Activated CD4-positive, CD25-positive, alpha-beta regulatory T cell treated with anti-CD3 and anti-CD28 coated beads, Interleukin-2, amount 50 U/mL, for 16 hours (primary cell): ENCODE measurements around the gene OR2L5.

Source experiments
- DNase-seq: peaks from one replicate; pipeline ENCODE4 v3.0.0-alpha.2; 2020; ENCODE audit warnings: low read depth, low spot score

Gene OR2L5, protein sequence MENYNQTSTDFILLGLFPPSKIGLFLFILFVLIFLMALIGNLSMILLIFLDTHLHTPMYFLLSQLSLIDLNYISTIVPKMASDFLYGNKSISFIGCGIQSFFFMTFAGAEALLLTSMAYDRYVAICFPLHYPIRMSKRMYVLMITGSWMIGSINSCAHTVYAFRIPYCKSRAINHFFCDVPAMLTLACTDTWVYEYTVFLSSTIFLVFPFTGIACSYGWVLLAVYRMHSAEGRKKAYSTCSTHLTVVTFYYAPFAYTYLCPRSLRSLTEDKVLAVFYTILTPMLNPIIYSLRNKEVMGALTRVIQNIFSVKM

DNA sequence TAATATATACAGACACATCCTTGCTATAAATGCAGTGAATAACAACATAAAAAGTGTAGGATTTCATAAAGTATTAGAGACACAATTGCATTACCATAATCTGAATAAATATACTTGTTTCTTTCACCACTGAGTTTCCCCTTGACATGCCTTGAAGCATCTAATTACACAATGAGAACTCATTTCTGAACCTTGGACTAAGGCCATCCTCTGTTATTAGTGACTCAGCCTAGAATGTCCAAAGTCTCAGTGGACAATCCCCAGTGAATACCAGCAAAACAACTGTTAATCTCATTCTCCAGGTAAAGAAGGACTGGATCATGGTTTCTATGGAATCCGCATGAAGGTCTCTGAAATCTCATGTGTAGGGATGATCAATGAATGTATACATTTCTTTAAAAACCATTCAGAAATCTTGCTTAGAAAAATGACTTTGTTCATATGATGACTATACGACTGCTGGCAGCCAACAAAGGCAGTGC lies at the start of gene OR2L5:
TSS of gene OR2L5 (plus strand) at position 432 of the 482 bp plus-strand sequence. CDS start 8,288 bp downstream, outside the sequence.
- no peak for DNase-seq

DNA sequence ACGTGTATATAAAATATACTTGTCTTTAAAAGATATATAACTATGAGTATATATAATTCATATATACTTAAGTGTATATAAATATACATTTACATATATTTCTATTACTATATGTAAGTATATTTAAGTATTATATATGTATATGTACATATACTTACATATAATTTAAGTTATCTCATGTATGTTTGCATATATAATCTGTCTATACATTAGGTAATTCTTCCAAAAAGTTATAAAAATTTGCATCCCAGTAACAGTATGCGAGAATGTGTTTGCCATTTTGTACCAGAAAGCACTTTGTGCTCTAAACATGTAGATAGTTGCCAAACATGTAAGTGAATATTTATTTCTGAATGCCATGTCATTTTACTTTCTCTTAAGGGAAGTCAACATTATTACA lies 48.5 kb upstream of the OR2L5 start, which contains the start of gene OR2AK2:
TSS of gene OR2AK2 (plus strand) at position 301 of the 400 bp plus-strand sequence. CDS start 144 bp downstream, outside the sequence.
- DNase-seq: no peak

DNA sequence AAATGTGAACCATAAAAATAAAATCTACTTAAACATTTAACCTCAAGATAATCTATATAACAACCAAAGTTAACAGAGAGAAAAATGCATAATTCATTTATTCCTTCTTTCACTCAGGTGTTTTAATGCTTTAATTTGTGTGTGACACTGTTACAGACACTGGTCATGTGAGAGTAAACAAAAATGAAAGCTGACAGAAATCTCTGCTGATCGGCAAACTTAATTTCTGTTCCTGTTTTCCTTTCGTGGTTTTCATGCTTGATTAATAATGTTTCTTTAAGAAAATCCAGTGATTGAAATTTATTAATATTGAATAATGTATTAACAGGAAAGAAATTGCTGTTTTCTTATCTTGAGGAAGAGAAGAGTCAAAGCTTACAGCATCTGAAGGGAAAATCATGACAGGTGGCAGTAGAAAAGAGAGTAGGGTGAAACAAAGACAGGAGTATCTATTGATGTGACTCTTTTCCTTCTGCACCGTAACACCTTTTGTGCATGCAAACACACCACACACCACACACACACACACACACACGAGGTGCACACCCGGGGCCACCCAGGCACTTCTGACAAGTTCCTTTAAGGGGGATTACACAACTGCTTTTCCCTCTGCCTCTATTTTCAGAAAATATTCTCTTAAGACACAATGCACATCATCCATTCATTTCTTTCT lies 46.8 kb upstream of the OR2L5 start:
- DNase-seq: no peak

DNA sequence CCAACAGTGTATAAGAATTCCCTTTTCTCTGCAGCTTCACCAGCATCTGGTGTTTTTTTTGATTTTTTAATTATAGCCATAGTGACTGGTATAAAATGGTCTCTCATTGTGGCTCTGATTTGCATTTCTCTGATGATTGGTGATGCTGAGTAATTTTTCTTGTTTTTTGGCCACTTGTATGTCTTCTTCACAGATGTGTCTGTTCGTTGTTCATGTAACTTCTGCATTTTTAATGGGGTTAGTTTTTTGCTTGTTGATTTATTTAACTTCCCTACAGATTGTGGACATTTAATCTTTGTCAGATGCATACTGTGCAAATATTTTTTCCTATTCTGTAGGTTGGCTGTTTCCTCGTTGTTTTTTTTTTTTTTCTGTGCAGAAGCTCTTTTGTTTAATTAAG lies 20.5 kb upstream of the OR2L5 start:
- no peak for DNase-seq

DNA sequence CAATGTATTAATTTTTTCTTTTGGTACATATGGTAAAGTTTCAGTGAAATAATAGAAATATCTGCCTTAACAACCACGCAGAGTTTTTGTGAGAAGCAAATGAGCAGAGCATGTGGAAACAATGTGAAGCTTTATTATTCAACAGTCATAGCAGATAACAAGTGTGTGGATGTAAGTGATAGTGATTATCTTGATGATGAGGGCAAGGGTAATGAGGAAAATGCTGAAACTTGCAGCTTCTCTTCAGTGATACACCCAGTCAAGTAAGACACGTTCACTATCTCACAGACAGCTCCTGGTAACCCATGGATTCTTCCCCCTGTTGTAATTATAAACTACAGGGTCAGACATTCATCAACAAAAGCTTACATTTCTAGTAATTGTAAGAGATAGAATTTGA lies 14.6 kb upstream of the OR2L5 start:
- no peak for DNase-seq

DNA sequence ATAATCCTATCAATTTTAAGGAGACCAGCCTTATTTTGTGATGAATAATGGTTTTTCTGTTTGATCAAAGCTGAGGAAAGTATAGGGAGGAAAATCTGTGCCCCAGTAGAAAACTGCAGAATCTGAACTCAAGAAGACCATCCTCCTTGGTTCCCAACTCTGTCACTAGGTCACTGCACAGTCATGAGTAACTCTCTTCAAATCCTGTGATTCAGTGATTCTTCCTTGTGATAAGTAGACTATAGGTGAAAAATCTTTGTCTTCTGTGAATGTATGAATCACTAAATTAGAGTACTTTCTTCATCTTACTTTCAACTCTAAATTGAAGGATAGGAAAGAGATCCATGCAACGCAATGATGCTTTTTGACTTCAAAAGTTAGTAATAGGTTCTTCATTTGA lies 13.3 kb upstream of the OR2L5 start:
- DNase-seq: no peak

DNA sequence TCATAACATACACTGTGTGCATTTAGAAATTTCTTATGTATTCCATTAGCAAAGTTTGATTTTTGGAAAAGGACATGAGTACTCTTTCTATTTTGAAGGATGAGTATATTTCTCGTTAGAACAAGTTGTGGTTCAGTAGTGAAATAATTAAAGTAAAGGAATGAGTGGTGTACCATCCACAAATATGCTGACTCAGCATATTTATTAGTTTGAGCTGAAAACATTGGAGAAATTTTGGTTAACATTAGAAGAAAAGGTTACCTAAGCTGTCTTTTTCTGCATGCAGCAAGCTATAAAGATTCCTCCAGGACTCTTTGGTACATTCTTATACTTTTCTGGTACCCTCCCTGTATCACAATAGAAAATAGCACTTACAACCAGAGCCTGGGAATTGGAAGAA lies 5.7 kb upstream of the OR2L5 start:
- no peak for DNase-seq

DNA sequence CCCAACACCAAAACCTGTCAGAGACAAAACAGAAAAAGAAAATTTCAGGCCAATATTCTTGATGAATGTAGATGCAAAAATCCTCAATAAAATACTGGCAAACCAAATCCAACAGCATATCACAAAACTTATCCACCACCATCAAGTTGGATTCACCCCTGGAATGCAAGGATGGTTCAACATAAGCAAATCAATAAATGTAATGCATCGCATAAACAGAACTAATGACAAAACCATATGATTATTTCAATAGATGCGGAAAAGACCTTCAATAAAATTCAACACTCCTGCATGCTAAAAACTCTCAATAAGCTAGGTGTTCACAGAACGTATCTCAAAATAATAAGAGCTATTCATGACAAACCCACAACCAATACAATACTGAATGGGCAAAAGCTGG lies 3.8 kb upstream of the OR2L5 start:
- DNase-seq: no peak

DNA sequence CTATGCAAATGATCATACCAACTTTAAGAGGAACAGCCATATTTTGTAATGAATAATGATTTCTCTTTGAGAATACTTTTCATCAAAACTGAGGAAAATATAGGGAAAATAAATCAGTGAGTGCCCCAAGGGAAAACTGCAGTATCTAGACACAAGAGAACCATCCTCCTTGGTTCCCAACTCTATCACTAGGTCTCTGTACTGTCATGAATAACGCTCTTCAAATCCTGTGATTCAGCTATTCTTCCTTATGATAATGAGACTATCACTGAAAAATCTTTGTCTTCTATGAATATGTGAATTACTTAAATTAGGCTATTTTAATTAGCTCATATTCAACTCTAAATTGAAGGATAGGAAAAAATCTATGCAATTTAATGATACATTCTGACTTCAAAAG lies 2.3 kb downstream of the OR2L5 start:
- no peak for DNase-seq

DNA sequence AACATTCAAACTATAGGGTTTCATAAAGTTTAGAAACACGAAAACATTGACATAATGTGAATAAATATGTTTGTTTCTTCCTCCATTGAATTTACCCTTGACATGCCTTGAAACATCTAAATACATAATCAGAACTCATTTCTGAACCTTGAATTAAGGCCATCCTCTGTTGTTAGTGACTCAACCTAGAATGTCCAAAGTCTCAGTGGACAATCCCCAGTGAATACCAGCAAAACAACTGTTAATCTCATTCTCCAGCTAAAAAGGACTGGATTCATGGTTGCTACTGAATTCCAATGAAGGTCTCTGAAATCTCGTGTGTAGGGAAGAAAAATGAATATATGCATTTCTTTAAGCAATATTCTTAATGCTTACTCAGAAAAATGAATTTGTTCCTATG lies 16.3 kb downstream of the OR2L5 start, which contains the start of gene OR2L2:
TSS of gene OR2L2 (plus strand) at position 301 of the 400 bp plus-strand sequence. CDS start 8,198 bp downstream, outside the sequence.
- DNase-seq: no peak

DNA sequence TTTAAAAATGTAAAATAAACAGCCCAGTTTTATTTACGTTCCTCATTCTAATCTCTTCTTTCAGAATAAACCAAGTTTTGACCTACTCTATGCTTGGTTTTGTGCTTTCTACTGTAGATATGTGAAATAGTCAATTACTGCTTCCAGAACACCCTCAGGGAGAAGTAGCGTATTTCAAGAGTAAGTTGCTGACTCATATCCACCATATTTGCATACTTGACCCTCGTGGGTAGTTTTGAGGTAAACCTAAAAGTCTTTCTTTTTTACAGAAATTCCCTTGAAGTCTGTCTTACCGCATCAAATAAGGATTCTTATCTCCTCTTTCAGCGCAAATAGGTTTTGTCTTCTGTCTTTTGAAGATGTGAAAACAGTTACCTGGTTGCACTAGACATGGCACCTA lies 31.7 kb downstream of the OR2L5 start:
- no peak for DNase-seq

DNA sequence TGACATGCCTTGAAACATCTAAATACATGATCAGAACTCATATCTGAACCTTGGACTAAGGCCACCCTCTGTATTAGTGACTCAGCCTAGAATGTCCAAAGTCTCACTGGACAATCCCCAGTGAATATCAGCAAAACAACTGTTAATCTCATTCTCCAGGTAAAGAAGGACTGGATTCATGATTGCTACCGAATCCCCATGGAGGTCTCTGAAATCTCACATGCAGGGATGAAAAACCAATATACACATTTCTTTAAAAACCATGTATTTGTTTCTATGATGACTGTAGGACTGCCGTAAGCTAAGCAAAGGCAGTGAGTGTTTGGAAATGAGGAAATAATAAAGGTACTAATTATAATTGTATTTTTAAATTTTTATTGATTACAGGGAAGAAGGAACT lies 33.1 kb downstream of the OR2L5 start, which contains the start of gene OR2L3:
TSS of gene OR2L3 (plus strand) at position 301 of the 400 bp plus-strand sequence. CDS start 13,846 bp downstream, outside the sequence.
- no peak for DNase-seq

DNA sequence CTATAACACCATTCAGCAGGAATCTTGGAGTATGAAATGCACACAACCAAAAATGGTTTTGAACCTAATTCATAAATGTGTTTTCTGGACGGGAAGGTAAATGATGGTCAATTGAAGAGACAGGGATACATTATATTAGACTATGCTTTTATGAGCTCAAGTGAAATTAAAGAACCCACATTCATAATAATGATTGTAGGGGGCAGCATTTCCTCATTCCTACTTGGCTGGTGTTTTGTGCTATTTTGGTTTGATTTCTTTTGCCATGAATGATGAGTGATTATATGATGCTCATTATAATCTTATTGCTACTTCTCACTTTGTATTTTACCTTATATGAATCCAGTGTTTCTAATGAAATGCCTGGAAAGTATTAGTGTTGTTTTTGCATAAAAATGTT lies 33.5 kb downstream of the OR2L5 start:
- DNase-seq: no peak

DNA sequence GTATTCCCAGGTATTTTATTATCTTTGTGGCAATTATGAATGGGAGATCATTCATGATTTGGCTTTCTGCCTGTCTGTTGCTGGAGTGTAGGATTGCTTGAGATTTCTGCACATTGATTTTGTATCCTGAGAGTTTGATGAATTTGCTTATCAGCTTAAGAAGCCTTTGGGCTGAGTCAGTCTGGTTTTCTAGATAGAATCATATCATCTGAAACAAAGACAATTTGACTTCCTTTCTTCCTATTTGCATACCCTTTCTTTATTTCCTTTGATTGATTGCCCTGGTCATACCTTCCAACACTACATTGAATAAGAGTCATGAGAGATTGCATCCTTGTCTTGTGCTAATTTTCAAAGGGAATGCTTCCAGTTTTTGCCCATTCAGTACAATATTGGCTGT lies 41.2 kb downstream of the OR2L5 start:
- no peak for DNase-seq

DNA sequence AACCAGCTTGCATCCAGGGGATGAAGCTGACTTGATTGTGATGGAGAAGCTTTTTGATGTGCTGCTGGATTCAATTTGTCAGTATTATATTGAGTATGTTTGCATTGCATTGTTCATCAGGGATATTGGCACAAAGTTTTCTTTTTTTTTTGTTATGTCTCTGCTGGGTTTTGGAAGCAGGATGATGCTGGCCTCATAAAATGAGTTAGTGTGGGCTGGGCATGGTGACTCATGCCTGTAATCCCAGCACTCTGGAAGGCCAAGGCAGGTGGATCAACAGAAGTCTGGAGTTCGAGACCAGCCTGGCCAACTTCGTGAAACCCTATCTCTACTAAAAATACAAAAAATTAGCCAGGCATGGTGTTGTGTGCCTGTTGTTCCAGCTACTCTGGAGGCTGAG lies 41.8 kb downstream of the OR2L5 start:
- DNase-seq: no peak

DNA sequence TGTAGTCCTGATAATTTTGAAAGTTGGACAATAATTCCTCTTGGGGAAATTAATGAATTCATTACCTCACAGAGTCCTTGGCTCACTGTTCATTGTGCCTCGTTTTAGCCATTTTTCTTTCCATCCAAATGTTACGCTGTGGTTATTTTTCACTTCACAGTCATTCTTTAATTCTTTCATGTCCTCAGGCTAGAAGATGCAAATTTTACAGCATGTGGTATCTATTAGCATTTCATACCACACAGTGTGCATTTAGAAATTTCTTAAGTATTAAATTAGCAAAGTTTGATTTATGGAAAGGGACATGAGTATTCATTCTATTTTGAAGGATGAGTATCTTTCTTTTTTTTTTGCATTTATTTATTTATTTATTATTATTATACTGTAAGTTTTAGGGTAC lies 51.6 kb downstream of the OR2L5 start:
- DNase-seq: no peak

DNA sequence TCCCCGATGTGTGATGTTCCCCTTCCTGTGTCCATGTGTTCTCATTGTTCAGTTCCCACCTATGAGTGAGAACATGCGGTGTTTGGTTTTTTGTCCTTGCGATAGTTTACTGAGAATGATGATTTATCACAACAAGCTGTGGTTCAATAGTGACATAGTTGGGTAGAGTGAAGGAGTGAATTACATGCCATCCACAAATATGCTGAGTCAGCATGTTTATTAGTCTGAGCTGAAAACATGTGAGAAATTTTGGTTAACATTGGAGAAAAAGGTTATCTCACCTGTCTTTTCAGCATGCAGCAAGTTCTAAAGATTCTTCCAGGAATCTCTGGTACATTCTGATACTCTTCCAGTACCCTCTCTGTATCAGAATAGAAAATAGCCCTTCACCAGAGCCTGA lies 52.1 kb downstream of the OR2L5 start:
- DNase-seq: no peak
